ENCODE results near the gene RNF181.
A peak's percentile ranks its signal among the peaks of the same experiment; 100 is the strongest.
"Not testable (repeated sequence)": the region's sequence is repeated elsewhere in the genome, so short reads cannot be mapped to it uniquely, and the experiment has no call there.

Gene RNF181

GRCh38 chr2:85601771-85602475, 6.4 kb downstream of the RNF181 start:
- Histone ChIP-seq H3K4me1 (ENCODE audit: control insufficient read depth, insufficient read depth, low read depth, low read length) (peaks cover 34% of the 10 kb centered on the region), H2BK12ac (ENCODE audit: low read length in 2 of 2) (peak overlapping the region in 1 of 2 experiments; percentile 51), H2BK15ac (ENCODE audit: low read depth, poor library complexity, severe bottlenecking) (peak overlapping the region; percentile 92), H4K8ac (ENCODE audit: low read length) (peak overlapping the region; percentile 45), H3K4me3 (ENCODE audit: insufficient read depth in 1 of 2, low read depth in 1 of 2, low read length in 2 of 2) (peak overlapping the region; percentile 86 to 99), H3K36me3 (ENCODE audit: control insufficient read depth in 1 of 2, insufficient read depth in 2 of 2, low read depth in 1 of 2, low read length in 2 of 2) (peaks cover 38 to 50% of the 10 kb centered on the region in 2 experiments), H2AK5ac (ENCODE audit: low read length, severe bottlenecking) (peak overlapping the region; percentile 28), H3K4me2 (ENCODE audit: low read length, poor library complexity, severe bottlenecking) (peak overlapping the region; percentile 76), H2BK120ac (ENCODE audit: low read depth, low read length) (peak overlapping the region; percentile 43), H3K79me1 (replicated peaks; ENCODE audit: low read length, poor library complexity, severe bottlenecking) (peaks cover 34% of the 10 kb centered on the region), H2BK5ac (ENCODE audit: low read depth, low read length, poor library complexity, severe bottlenecking) (no peak overlapping the region), H3K9me3 (ENCODE audit: control insufficient read depth, low read length) (no peaks in the 10 kb centered on the region), H3K4ac (ENCODE audit: low read depth in 1 of 2, low read length in 2 of 2) (peak overlapping the region; percentile 9 to 92), H3K9ac (ENCODE audit: low read length) (peak overlapping the region; percentile 92), H2AFZ (ENCODE audit: low read depth, low read length) (peak overlapping the region; percentile 18), H3K18ac (ENCODE audit: low read depth in 1 of 2, low read length in 2 of 2) (peak overlapping the region; percentile 45 to 89), H4K91ac (ENCODE audit: low read length) (peak overlapping the region; percentile 43), H3K23ac (ENCODE audit: low read length in 2 of 2) (peak overlapping the region in 1 of 2 experiments; percentile 83), H3K14ac (ENCODE audit: low read length in 2 of 2) (peak overlapping the region in 1 of 2 experiments; percentile 98), H3K27ac (ENCODE audit: low read length, poor library complexity, severe bottlenecking) (no peak overlapping the region), H3K27me3 (ENCODE audit: control insufficient read depth in 1 of 2, insufficient read depth in 1 of 2, low read length in 2 of 2) (no peaks in the 10 kb centered on the region)
- WGBS, result 10% methylated on average over 36 of the region's 36 CpGs
- DNase-seq, result peak; percentile 52

GRCh38 chr2:85602476-85603234, 7.1 kb downstream of the RNF181 start, which contains the start of gene TMEM150A:
TSS of gene TMEM150A (minus strand) at chr2:85602698. CDS start at chr2:85601948, 750 bp downstream.
- Histone ChIP-seq H3K4me1 (ENCODE audit: control insufficient read depth, insufficient read depth, low read depth, low read length) (peaks cover 30% of the 10 kb centered on the region), H3K9me3 (ENCODE audit: control insufficient read depth, low read length) (no peaks in the 10 kb centered on the region), H4K8ac (ENCODE audit: low read length) (peak within 1 kb of the TSS; percentile 45), H3K36me3 (ENCODE audit: control insufficient read depth in 1 of 2, insufficient read depth in 2 of 2, low read depth in 1 of 2, low read length in 2 of 2) (peaks cover 30 to 50% of the 10 kb centered on the region in 2 experiments), H3K18ac (ENCODE audit: low read depth in 1 of 2, low read length in 2 of 2) (peak within 1 kb of the TSS; percentile 58 to 92), H4K91ac (ENCODE audit: low read length) (peak within 1 kb of the TSS; percentile 43), H3K27ac (ENCODE audit: low read length, poor library complexity, severe bottlenecking) (peak within 1 kb of the TSS; percentile 33), H2BK5ac (ENCODE audit: low read depth, low read length, poor library complexity, severe bottlenecking) (no peak within 1 kb of the TSS), H3K14ac (ENCODE audit: low read length in 2 of 2) (peak within 1 kb of the TSS in 1 of 2 experiments; percentile 98), H3K4me3 (ENCODE audit: insufficient read depth in 1 of 2, low read depth in 1 of 2, low read length in 2 of 2) (peak within 1 kb of the TSS; percentile 86 to 99), H3K27me3 (ENCODE audit: control insufficient read depth in 1 of 2, insufficient read depth in 1 of 2, low read length in 2 of 2) (no peaks in the 10 kb centered on the region), H2BK15ac (ENCODE audit: low read depth, poor library complexity, severe bottlenecking) (peak within 1 kb of the TSS; percentile 92), H2BK12ac (ENCODE audit: low read length in 2 of 2) (peak within 1 kb of the TSS in 1 of 2 experiments; percentile 70), H2BK120ac (ENCODE audit: low read depth, low read length) (peak within 1 kb of the TSS; percentile 43), H3K79me1 (replicated peaks; ENCODE audit: low read length, poor library complexity, severe bottlenecking) (peaks cover 27% of the 10 kb centered on the region), H3K9ac (ENCODE audit: low read length) (peak within 1 kb of the TSS; percentile 92), H2AFZ (ENCODE audit: low read depth, low read length) (peak within 1 kb of the TSS; percentile 87), H3K23ac (ENCODE audit: low read length in 2 of 2) (peak within 1 kb of the TSS in 1 of 2 experiments; percentile 83), H3K4ac (ENCODE audit: low read depth in 1 of 2, low read length in 2 of 2) (peak within 1 kb of the TSS; percentile 9 to 92), H3K4me2 (ENCODE audit: low read length, poor library complexity, severe bottlenecking) (peak within 1 kb of the TSS; percentile 83), H2AK5ac (ENCODE audit: low read length, severe bottlenecking) (peak within 1 kb of the TSS; percentile 28)
- peak; percentile 86 for DNase-seq
- WGBS, result under 1% methylated on average over 58 of the region's 73 CpGs

GRCh38 chr2:85604133-85604444, 8.5 kb downstream of the RNF181 start:
- 97% methylated on average over 3 of the region's 3 CpGs for WGBS
- H2BK120ac ChIP-seq (ENCODE audit: low read depth, low read length); H4K8ac ChIP-seq (ENCODE audit: low read length); H3K27ac ChIP-seq (ENCODE audit: low read length, poor library complexity, severe bottlenecking); H3K18ac ChIP-seq (ENCODE audit: low read depth in 1 of 2, low read length in 2 of 2); H2BK12ac ChIP-seq (ENCODE audit: low read length in 2 of 2); H2AFZ ChIP-seq (ENCODE audit: low read depth, low read length); H3K14ac ChIP-seq (ENCODE audit: low read length in 2 of 2); H2BK5ac ChIP-seq (ENCODE audit: low read depth, low read length, poor library complexity, severe bottlenecking); H3K4ac ChIP-seq (ENCODE audit: low read depth in 1 of 2, low read length in 2 of 2); DNase-seq; H4K91ac ChIP-seq (ENCODE audit: low read length); H3K23ac ChIP-seq (ENCODE audit: low read length in 2 of 2); H3K9ac ChIP-seq (ENCODE audit: low read length); H3K4me2 ChIP-seq (ENCODE audit: low read length, poor library complexity, severe bottlenecking); H2AK5ac ChIP-seq (ENCODE audit: low read length, severe bottlenecking); H2BK15ac ChIP-seq (ENCODE audit: low read depth, poor library complexity, severe bottlenecking); H3K27me3 ChIP-seq (ENCODE audit: control insufficient read depth in 1 of 2, insufficient read depth in 1 of 2, low read length in 2 of 2); H3K9me3 ChIP-seq (ENCODE audit: control insufficient read depth, low read length): not testable (repeated sequence)
- Histone ChIP-seq H3K4me1 (ENCODE audit: control insufficient read depth, insufficient read depth, low read depth, low read length) (peaks cover 27% of the 10 kb centered on the region), H3K4me3 (ENCODE audit: insufficient read depth in 1 of 2, low read depth in 1 of 2, low read length in 2 of 2) (peak overlapping the region in 1 of 2 experiments; percentile 99), H3K36me3 (ENCODE audit: control insufficient read depth in 1 of 2, insufficient read depth in 2 of 2, low read depth in 1 of 2, low read length in 2 of 2) (peaks cover 28 to 52% of the 10 kb centered on the region in 2 experiments), H3K79me1 (replicated peaks; ENCODE audit: low read length, poor library complexity, severe bottlenecking) (peaks cover 21% of the 10 kb centered on the region)
